RWPE1 (cell line): Measurements from ENCODE around the gene KCNT1.
"Not testable (repeated sequence)": the region's sequence is repeated elsewhere in the genome, so short reads cannot be mapped to it uniquely, and the experiment has no call there.

Experiments
- CTCF ChIA-PET: fragments of 350-600 bp; sonication (Branson Sonifier 250); formaldehyde crosslinking; extraction: SDS; loops from one replicate; lab custom pipeline; 2021; lab: Yijun Ruan, JAX
- POLR2A ChIA-PET: fragments of 400-600 bp; formaldehyde crosslinking; extraction: SDS; loops from one replicate; lab custom pipeline; 2020; ENCODE audit warnings: antibody characterized with exemption; ENCODE audit not compliant: low non-redundant PET; lab: Yijun Ruan, JAX
- DNase-seq: peaks from one replicate; pipeline ENCODE4 v3.0.0; 2012; ENCODE audit warnings: low spot score
- H3K27ac ChIP-seq: fragments of 450-650 bp; 2 replicates; pipeline ENCODE4 v1.5.1; 2017
- TF ChIP-seq, protein P1 (sequence below): fragments of 450-650 bp; conservative IDR thresholded peaks from 2 replicates; pipeline ENCODE4 v1.5.1; 2017; ENCODE audit warnings: low read depth, mild to moderate bottlenecking

The KCNT1 gene

DNA sequence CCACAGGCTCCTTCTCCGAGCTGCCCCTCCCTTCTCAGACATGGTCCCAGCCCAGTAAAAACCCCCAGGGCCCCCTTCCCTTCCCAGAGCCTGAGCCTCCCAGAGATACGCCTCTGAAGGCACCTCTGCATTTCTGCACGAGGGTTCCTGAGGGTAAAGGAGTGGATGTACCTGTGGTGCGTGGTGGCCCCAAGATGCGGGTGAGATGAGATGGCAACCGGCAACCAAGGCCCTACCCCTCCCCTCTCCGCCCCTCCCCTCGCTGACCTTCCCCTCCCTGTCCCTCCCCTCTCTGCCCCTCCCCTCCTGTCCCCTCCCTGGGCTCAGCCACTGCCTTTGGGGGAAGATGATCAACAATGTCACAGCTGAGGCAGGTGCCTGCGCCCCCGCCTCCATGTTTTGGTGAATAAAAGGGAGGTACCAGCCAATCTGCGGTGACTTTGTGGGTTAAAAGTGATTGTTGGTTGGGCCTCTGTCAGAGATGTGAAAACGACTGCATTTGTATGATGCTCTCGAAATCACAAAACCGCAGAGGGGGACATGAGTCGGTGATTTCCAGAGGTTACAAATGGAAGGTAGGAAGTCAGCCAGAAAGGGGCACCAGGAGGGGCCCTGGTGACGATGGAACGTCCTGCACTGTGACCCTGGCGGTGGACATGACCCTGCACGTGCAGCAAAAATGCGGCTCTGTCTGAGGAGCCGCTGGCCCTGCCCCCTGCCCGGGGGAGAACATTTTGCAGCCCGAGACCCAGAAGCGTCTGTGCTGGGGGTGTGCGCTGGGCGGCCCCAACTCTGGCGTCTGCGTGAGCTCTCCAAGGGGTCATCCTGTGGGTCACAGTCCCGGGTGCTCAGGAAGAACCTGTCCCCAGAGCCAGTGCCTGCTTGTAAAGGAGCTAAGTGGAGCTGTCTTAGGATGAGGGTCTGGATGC is 35.2 kb upstream of the KCNT1 start:
- ChIA-PET POLR2A (no interaction called here), CTCF (interaction anchor here (1.0 to 1.2 kb wide), 2 partner anchors 11 to 566 kb away, joined by 3 to 5 read pairs; no protein-coding TSS in a partner anchor)
- TF ChIP-seq, protein P1, sequence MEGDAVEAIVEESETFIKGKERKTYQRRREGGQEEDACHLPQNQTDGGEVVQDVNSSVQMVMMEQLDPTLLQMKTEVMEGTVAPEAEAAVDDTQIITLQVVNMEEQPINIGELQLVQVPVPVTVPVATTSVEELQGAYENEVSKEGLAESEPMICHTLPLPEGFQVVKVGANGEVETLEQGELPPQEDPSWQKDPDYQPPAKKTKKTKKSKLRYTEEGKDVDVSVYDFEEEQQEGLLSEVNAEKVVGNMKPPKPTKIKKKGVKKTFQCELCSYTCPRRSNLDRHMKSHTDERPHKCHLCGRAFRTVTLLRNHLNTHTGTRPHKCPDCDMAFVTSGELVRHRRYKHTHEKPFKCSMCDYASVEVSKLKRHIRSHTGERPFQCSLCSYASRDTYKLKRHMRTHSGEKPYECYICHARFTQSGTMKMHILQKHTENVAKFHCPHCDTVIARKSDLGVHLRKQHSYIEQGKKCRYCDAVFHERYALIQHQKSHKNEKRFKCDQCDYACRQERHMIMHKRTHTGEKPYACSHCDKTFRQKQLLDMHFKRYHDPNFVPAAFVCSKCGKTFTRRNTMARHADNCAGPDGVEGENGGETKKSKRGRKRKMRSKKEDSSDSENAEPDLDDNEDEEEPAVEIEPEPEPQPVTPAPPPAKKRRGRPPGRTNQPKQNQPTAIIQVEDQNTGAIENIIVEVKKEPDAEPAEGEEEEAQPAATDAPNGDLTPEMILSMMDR, result no peak
- no peak overlapping the region for H3K27ac ChIP-seq
- no peak for DNase-seq

DNA sequence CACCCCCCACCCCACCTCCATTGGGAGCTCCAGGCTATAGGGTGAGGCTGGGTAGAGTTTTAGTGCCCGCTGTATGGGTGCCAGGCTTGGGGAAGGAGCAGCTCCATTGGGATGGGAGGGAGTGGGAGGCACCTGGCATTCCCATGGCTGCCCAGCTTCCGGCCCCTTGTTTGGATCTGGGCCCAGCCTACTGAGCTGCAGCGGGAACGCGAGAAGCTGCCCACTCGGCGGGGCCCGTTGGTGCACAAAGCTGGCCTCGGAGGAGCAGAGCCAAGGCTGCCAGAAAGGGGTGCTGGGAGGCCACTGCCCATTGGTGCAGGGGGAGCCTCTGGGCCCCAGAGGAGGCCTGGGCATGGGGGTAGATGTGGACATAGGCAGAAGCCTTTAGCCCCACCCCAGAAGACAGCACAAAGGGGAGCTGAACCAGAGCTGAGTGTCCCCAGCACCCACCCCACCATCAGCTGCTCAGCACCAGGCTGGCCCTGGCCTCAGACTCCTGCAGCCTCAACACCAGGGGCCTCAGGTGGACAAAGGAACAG is 34.5 kb upstream of the KCNT1 start:
- TF ChIP-seq, protein P1, result no peak
- CTCF ChIA-PET, result interaction anchor here (0.5 to 1.2 kb wide), 3 partner anchors 12 to 567 kb away, joined by 3 to 5 read pairs (median 4); no protein-coding TSS in a partner anchor
- DNase-seq, result no peak
- H3K27ac ChIP-seq, result no peak overlapping the region
- POLR2A ChIA-PET, result no interaction called here

DNA sequence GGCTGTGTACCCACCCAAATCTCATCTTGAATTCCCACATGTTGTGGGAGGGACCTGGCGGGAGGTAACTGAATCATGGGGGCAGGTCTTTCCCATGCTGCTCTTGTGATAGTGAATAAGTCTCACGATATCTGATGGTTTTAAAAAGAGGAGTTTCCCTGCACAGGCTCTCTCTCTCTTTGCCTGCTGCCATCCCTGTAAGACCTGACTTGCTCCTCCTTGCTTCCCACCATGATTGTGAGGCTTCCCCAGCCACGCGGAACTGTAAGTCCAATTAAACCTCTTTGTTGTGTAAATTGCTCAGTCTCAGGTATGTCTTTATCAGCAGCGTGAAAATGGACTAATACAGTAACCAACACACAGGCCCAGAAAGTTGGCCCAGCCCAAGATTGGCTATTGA is 33.0 kb upstream of the KCNT1 start:
- DNase-seq, POLR2A ChIA-PET, H3K27ac ChIP-seq: not testable (repeated sequence)
- CTCF ChIA-PET, result interaction anchor here (0.6 kb wide), 2 partner anchors 27 to 79 kb away, joined by 3 to 4 read pairs; no protein-coding TSS in a partner anchor

DNA sequence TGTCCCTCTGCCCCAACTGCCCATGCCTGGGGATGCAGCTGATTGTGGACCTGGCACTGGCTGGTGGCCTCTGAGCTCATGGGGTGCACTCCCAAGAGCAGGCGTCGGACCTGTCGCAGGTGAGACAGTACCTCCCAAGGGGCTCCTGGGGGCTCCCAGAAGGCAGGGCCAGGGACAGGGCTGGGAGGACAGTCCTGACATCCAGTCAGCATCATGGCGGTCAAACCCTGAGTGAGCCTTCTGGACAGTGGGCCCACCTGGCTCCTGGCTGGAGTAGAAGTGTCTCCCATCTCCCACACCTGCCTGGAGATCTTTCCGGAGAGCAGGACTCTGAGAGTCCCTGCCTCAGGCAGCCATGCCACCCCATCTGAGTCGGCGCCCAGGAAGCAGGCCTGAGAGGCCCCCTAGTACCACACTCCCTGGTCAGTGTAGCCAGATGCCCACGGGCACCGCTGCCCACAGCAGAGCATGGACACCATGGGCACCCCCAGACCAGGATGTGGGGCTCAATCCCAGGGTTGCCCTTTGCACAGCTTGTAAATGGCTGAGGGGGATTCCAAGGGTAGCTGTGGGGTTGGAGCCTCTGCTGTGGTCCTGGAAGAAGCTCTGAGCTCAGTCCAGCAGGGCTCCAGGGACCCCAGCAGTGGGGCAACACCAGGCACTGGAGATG is 32.2 kb upstream of the KCNT1 start:
- TF ChIP-seq, protein P1, result no peak
- no peak for DNase-seq
- ChIA-PET CTCF (interaction anchor here (0.7 kb wide), 1 partner anchor 146 kb away, joined by 4 read pairs; no protein-coding TSS in a partner anchor), POLR2A (no interaction called here)
- no peak overlapping the region for H3K27ac ChIP-seq

DNA sequence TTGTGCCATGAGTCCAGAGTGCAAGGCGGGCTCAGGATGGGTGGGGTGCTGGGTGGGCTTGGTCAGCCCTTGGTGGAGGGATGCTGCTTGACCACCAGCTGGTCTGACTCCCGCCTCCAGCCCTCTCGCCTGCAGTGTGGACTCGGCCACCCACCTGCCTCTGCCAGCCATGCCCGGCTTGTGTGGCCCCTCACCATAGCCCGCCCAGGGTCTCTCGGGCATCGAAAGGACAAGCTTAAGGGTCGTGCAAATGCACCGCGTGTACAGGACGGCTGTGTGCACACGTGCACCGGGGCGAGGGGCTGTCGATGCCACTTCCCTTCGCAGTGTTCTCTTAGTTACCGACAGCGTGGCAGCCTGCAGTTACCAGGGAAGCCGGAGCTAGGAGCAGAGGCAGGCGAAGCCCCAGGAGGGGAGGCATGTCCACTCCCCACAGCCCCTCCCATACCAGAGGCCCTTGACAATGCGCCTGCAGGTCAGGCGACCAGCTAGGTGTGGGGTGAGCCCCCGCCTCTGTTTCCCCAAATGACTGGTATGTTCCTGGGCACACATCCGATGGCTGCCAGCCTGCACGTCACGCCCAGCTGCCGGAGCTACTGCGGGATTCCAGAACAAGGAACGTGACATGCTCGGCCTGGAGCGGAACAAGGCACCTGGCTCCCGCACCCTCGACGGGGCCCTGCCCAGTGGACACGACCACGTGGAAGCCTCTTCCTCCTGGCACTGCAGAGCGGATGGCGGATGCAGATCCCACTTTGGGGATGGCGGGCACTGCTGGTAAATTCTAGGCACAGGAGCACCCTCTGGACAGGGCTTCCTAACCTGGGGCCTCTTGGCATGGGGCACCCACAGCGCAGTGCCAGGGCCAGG is 31.0 kb upstream of the KCNT1 start:
- POLR2A ChIA-PET, result no interaction called here

DNA sequence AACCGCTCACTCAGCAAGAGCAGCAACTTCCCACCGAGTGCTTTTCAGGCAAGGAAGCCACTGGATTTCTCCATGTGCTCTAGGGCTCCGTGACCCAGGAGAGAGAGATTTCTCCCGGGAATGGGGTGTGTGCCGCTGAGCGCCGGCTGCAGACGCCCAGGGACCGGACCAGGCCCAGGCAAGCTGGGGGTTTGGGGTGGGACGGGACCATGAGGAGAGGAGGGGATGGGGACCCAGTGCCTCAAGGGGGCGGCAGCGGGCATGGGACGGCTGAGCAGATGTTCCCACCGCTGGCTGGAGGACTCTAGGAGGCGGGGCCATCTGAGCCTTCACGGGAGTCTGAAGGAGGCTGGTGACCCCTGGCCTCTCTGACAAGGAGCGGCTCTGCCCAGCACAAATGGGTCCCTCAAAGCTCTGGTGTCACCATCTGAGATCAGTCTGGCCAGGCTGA is 30.4 kb upstream of the KCNT1 start:
- TF ChIP-seq, protein P1, result no peak
- no peak overlapping the region for H3K27ac ChIP-seq
- no peak for DNase-seq
- POLR2A ChIA-PET, result no interaction called here
- CTCF ChIA-PET, result interaction anchor here (0.6 to 1.1 kb wide), 2 partner anchors 12 to 28 kb away, joined by 3 to 4 read pairs; no protein-coding TSS in a partner anchor

More for the DNA sequence above, 31.0 kb upstream of the KCNT1 start:
- CTCF ChIA-PET, result interaction anchor here (0.6 to 0.7 kb wide), 2 partner anchors 148 to 234 kb away, joined by 3 to 4 read pairs; no protein-coding TSS in a partner anchor
- TF ChIP-seq, protein P1, result no peak
- no peak overlapping the region for H3K27ac ChIP-seq
- no peak for DNase-seq

DNA sequence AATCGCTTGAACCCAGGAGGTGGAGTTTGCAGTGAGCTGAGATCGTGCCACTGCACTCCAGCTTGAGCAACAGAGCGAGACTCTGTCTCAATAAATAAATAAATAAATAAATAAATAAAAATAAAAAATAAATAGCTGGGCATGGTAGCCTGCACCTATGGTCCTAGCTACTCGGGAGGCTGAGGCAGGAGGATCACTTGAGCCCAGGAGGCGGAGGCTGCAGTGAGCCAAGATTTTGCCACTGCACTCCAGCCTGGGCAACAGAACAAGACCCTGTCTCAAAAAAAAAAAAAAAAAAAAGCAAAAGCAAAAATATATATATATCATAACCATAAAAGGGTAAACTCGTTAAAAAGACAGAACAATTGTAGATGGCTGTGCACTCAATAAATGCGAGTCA is 29.2 kb upstream of the KCNT1 start:
- POLR2A ChIA-PET, H3K27ac ChIP-seq, DNase-seq: not testable (repeated sequence)
- CTCF ChIA-PET, result interaction anchor here (0.7 to 1.1 kb wide), 3 partner anchors 15 to 100 kb away, joined by 3 read pairs; no protein-coding TSS in a partner anchor
